Heart left ventricle (tissue), 16 donors: Measurements from ENCODE around the gene ENTHD1. TPM values are rescaled to one million over a fixed set of nuclear protein-coding genes. Genes with fewer than 3 reads are reported as not detected.

Experiments used
- ATAC-seq, 4 donors: fragments of 200-7000 bp; cut with Tn5 transposase; one replicate each; pipeline ENCODE4 v1.9.1; 2020 to 2022; ENCODE audit warnings: moderate library complexity in 4 of 4, mild to moderate bottlenecking in 3 of 4, moderate number of reproducible peaks in 1 of 4
- DNase-seq, 5 donors: peaks; one replicate each; pipeline ENCODE4 v3.0.0-alpha.2; 2020
- H3K27ac ChIP-seq, 12 donors: fragments of 200-600 bp; sonication (generic) in 4 of 12; one replicate each; pipeline versions ENCODE4 v1.5.0 to v1.8.0; 2016 to 2022; ENCODE audit warnings: mild to moderate bottlenecking in 2 of 12
- H3K27me3 ChIP-seq, 9 donors: fragments of 200-600 bp; sonication (generic) in 2 of 9; one replicate each; pipeline versions ENCODE4 v1.5.1 to v1.8.0; 2016 to 2022; ENCODE audit warnings: mild to moderate bottlenecking in 3 of 9
- H3K36me3 ChIP-seq, 9 donors: fragments of 200-600 bp; sonication (generic) in 2 of 9; one replicate each; pipeline versions ENCODE4 v1.5.0 to v1.8.0; 2018 to 2022; ENCODE audit warnings: mild to moderate bottlenecking in 2 of 9
- H3K4me1 ChIP-seq, 12 donors: fragments of 200-600 bp; sonication (generic) in 4 of 12; one replicate each; pipeline versions ENCODE4 v1.5.0 to v1.8.0; 2016 to 2022; ENCODE audit warnings: mild to moderate bottlenecking in 3 of 12
- H3K4me3 ChIP-seq, 12 donors: fragments of 200-600 bp; sonication (generic) in 4 of 12; one replicate each; pipeline versions ENCODE4 v1.5.0 to v1.8.0; 2017 to 2022; ENCODE audit warnings: mild to moderate bottlenecking in 9 of 12, moderate library complexity in 4 of 12
- H3K9me3 ChIP-seq, 12 donors: fragments of 200-600 bp; sonication (generic) in 4 of 12; one replicate each; pipeline versions ENCODE4 v1.5.0 to v1.8.0; 2016 to 2022; ENCODE audit warnings: mild to moderate bottlenecking in 1 of 12
- CTCF ChIP-seq, 12 donors: fragments of 200-600 bp; sonication (generic) in 4 of 12; IDR thresholded peaks; one replicate each; pipeline versions ENCODE4 v1.5.0 to v1.8.0; 2018 to 2022; ENCODE audit warnings: antibody characterized with exemption in 12 of 12, mild to moderate bottlenecking in 5 of 12
- POLR2A ChIP-seq, 2 donors: fragments of 450-650 bp; IDR thresholded peaks; one replicate each; pipeline ENCODE4 v1.6.1; 2017; ENCODE audit warnings: antibody characterized with exemption in 2 of 2, mild to moderate bottlenecking in 2 of 2, moderate library complexity in 2 of 2
- WGBS, 4 donors: extraction: QIAGEN DNeasy Blood & Tissue Kit in 2 of 4; methylation state at CpG; one replicate each; pipeline versions ENCODE4 v1.1.5 to v1.1.7; 2013 to 2018; 5-methylcytosine and 5-hydroxymethylcytosine counted together
- intact Hi-C, 10 donors: fragments of 100-400 bp; cut with DNase I; formaldehyde crosslinking; loops; one replicate each; pipeline versions ENCODE4 v1.11.1 to v1.14.2; 2022
- polyA plus RNA-seq, 2 donors: library from polyadenylated mRNA; stranded (reverse); fragments of 200-250 nt; gene quantifications; one replicate each; pipeline ENCODE4 v1.2.3, GENCODE V29; 2013
- total RNA-seq, 9 donors: library from RNA; depleted of rRNA in 2 of 9; stranded (reverse); fragments of >200 nt in 2 of 9; fragmentation: NEBNext Ultra II Directional in 3 of 9; extraction: Animal tissue kit (Norgen Biotek cat#: 25700) in 3 of 9; gene quantifications; one replicate each; pipeline versions ENCODE4 v1.1.0 to v1.2.4, GENCODE V29; 2016 to 2023
- donor health status: ischemic (EF 13 %, LVEDD 7.1; RV severe dilation, severe dysfunction).
- donor health status: healthy with polysubstance abuse.
- donor health status: DM: no; HTN: yes; CAD: no.
- donor health status: DM: no; HTN: no; CAD: no.
- donor health status: ischemic (EF 25% LVEDD 6.9; RV normal size, moderate dysfunction).
- donor health status: ischemic (EF 25% LVEDD 5.7; RV mildly dilated, moderate dysfunction).
- donor health status: healthy.
- donor health status: DM: yes; HTN: yes; CAD: no.
- donor health status: ischemic (EF 35%, LVEDD 5.7; RV mildly dilated, moderate dysfunction).
- donor health status: nonischemic (EF 11% LVEDD 7.7; RV severe dilation, severe dysfunction).
- donor health status: DM: yes; HTN: yes; CAD: no.
- donor health status: PGD.
- donor health status: ischemic (EF 29% LVEDD 5.4; RV normal size, mild dysfunction).
- donor health status: nonischemic (EF 23%, LVEDD 6.1; RV moderate dilation, normal function).

ENTHD1 gene
- total and polyA plus RNA-seq, 11 donors: not detected

- peaks cover 0 to 41% (median 3%) of the 10 kb centered on the region in 9 donors for H3K27me3 ChIP-seq
- intact Hi-C loops: no loop called here
- ATAC-seq (no peak), DNase-seq (no peak)
- no peaks in the 10 kb centered on the region for H3K36me3 ChIP-seq
- TF ChIP-seq CTCF (IDR thresholded peaks at IDR 0.05): no peak
- TF ChIP-seq POLR2A (IDR thresholded peaks at IDR 0.05): no peak
- H3K4me1 ChIP-seq: no peaks in the 10 kb centered on the region
- H3K4me3 ChIP-seq: no peak overlapping the region
- no peak overlapping the region for H3K27ac ChIP-seq
- WGBS, 4 donors: 77 to 84% (median 83%) methylated on average over 12 of the region's 12 CpGs
- H3K9me3 ChIP-seq: no peaks in the 10 kb centered on the region
Observed at GRCh38 chr22:39728236-39728860, 165.2 kb downstream of the ENTHD1 start.

- intact Hi-C loops: no loop called here
- Histone ChIP-seq H3K27me3 (peaks cover 0 to 39% (median 0%) of the 10 kb centered on the region in 9 donors), H3K4me3 (no peak overlapping the region), H3K36me3 (no peaks in the 10 kb centered on the region), H3K4me1 (no peaks in the 10 kb centered on the region), H3K27ac (no peak overlapping the region), H3K9me3 (no peaks in the 10 kb centered on the region)
- 57 to 66% (median 59%) methylated on average over 15 of the region's 15 CpGs for WGBS, 4 donors
- DNase-seq (no peak), ATAC-seq (no peak)
- TF ChIP-seq POLR2A (IDR thresholded peaks at IDR 0.05): no peak
- no peak for TF ChIP-seq CTCF (IDR thresholded peaks at IDR 0.05)
Observed at GRCh38 chr22:39727541-39727940, 166.0 kb downstream of the ENTHD1 start.

GRCh38 chr22:39725351-39726035, 168.1 kb downstream of the ENTHD1 start:
- ATAC-seq (no peak), DNase-seq (no peak)
- Histone ChIP-seq H3K36me3 (no peaks in the 10 kb centered on the region), H3K27ac (no peak overlapping the region), H3K4me3 (no peak overlapping the region), H3K9me3 (no peaks in the 10 kb centered on the region), H3K4me1 (no peaks in the 10 kb centered on the region), H3K27me3 (peaks cover 0 to 24% (median 0%) of the 10 kb centered on the region in 9 donors)
- 72 to 80% (median 79%) methylated on average over 9 of the region's 9 CpGs for WGBS, 4 donors
- TF ChIP-seq CTCF (IDR thresholded peaks at IDR 0.05) (no peak), POLR2A (IDR thresholded peaks at IDR 0.05) (no peak)
- intact Hi-C loops: no loop called here

GRCh38 chr22:39724857-39725256, 168.7 kb downstream of the ENTHD1 start:
- WGBS, 4 donors: 84 to 91% (median 87%) methylated on average over 9 of the region's 9 CpGs
- H3K27me3 ChIP-seq: peaks cover 0 to 22% (median 0%) of the 10 kb centered on the region in 9 donors
- ATAC-seq (no peak), DNase-seq (no peak)
- intact Hi-C loops: no loop called here
- TF ChIP-seq POLR2A (IDR thresholded peaks at IDR 0.05) (no peak), CTCF (IDR thresholded peaks at IDR 0.05) (no peak)
- no peak overlapping the region for H3K4me3 ChIP-seq
- H3K9me3 ChIP-seq: no peaks in the 10 kb centered on the region
- H3K36me3 ChIP-seq: no peaks in the 10 kb centered on the region
- H3K27ac ChIP-seq: no peak overlapping the region
- no peaks in the 10 kb centered on the region for H3K4me1 ChIP-seq
